Endothelial cell (in vitro differentiated cells): ENCODE results near the gene SLC7A4. TPM values are rescaled to one million over a fixed set of nuclear protein-coding genes. Genes with fewer than 3 reads are reported as not detected.

Experiments
- DNase-seq: peaks from one replicate; pipeline ENCODE4 v3.0.0; 2021; ENCODE audit warnings: low spot score
- H3K27ac Mint-ChIP-seq: one replicate; pipeline ENCODE4 v1.8.0; 2021; ENCODE audit warnings: mixed read lengths, inconsistent platforms; ENCODE audit not compliant: unreplicated experiment
- H3K27me3 Mint-ChIP-seq: one replicate; pipeline ENCODE4 v1.8.0; 2021; ENCODE audit warnings: mild to moderate bottlenecking, moderate library complexity, mixed read lengths, inconsistent platforms; ENCODE audit not compliant: unreplicated experiment
- H3K36me3 Mint-ChIP-seq: one replicate; pipeline ENCODE4 v1.8.0; 2021; ENCODE audit warnings: mild to moderate bottlenecking, low read depth, mixed read lengths, inconsistent platforms; ENCODE audit not compliant: unreplicated experiment
- H3K4me1 Mint-ChIP-seq: one replicate; pipeline ENCODE4 v1.8.0; 2021; ENCODE audit warnings: mild to moderate bottlenecking, mixed read lengths, inconsistent platforms; ENCODE audit not compliant: unreplicated experiment
- H3K4me3 Mint-ChIP-seq: one replicate; pipeline ENCODE4 v1.8.0; 2021; ENCODE audit warnings: mild to moderate bottlenecking, mixed read lengths, inconsistent platforms; ENCODE audit not compliant: unreplicated experiment
- H3K9me3 Mint-ChIP-seq: one replicate; pipeline ENCODE4 v1.8.0; 2021; ENCODE audit warnings: mixed read lengths, inconsistent platforms; ENCODE audit not compliant: unreplicated experiment
- total RNA-seq: library from RNA; stranded (reverse); fragmentation: NEBNext Ultra II Directional; extraction: Animal tissue kit (Norgen Biotek cat#: 25700); gene quantifications from one replicate; pipeline ENCODE4 v1.2.1, GENCODE V29; 2021; ENCODE audit not compliant: unreplicated experiment
- TF ChIP-seq, protein P1 (sequence below): fragments of 200-600 bp; sonication (generic); IDR thresholded peaks from one replicate; pipeline ENCODE4 v1.5.0; 2021; ENCODE audit warnings: antibody characterized with exemption; ENCODE audit not compliant: unreplicated experiment

SLC7A4 gene
- total RNA-seq, 1 donor from 2014 or later, result not detected

DNA sequence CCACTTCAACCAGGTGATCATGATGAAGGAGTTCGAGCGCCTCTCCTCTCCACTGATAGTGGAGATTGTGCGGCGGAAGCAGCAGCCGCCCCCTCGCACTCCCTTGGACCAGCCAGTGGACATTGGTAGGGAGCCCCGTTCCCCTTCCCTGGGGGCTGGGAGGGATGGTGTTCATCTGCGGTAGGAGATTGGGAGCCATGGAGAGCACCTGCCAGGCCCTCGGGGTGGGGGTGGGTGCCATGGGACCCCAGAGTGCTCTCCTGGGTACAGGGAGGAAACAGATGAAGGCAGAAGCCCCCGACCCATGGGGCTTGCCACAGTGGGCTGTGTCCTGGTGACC, 37.5 kb downstream of the SLC7A4 start:
- no peak overlapping the region for H3K27ac Mint-ChIP-seq
- no peaks in the 10 kb centered on the region for H3K4me1 Mint-ChIP-seq
- no peak overlapping the region for H3K4me3 Mint-ChIP-seq
- peaks cover 12% of the 10 kb centered on the region for H3K27me3 Mint-ChIP-seq
- TF ChIP-seq, protein P1, sequence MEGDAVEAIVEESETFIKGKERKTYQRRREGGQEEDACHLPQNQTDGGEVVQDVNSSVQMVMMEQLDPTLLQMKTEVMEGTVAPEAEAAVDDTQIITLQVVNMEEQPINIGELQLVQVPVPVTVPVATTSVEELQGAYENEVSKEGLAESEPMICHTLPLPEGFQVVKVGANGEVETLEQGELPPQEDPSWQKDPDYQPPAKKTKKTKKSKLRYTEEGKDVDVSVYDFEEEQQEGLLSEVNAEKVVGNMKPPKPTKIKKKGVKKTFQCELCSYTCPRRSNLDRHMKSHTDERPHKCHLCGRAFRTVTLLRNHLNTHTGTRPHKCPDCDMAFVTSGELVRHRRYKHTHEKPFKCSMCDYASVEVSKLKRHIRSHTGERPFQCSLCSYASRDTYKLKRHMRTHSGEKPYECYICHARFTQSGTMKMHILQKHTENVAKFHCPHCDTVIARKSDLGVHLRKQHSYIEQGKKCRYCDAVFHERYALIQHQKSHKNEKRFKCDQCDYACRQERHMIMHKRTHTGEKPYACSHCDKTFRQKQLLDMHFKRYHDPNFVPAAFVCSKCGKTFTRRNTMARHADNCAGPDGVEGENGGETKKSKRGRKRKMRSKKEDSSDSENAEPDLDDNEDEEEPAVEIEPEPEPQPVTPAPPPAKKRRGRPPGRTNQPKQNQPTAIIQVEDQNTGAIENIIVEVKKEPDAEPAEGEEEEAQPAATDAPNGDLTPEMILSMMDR, result no peak
- H3K9me3 Mint-ChIP-seq, result no peaks in the 10 kb centered on the region
- H3K36me3 Mint-ChIP-seq, result peaks cover 12% of the 10 kb centered on the region
- DNase-seq, result no peak

DNA sequence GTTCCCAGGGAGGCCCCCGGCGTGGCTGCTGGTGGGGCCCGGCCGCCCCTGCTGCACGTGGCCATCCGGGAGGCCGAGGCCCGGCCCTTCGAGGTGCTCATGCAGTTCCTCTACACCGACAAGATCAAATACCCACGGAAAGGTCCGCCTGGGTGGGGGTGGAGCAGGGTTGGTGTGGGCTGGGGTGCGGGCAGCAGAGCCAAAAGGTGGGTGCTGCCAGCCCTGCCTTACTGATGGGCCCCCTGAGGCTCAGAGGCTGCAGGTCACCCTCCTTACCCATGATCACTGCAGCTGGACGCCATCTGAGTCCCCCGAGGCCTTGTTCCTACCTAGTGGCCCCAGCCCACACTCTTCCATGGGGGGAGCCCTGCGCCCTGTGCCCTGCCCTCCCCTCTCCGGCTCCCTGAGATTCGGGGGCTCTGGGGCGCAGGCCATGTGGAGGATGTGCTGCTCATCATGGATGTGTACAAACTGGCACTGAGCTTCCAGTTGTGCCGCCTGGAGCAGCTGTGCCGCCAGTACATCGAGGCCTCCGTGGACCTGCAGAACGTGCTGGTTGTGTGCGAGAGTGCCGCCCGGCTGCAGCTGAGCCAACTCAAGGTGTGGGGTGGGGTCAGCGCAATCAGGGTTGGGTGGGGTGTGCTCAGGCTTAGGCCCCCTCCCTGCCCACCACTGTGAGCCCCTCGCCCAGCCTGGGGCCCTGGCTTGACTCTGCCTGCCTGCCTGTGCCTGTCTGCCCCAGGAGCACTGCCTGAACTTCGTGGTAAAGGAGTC, 38.0 kb downstream of the SLC7A4 start:
- Mint-ChIP-seq H3K4me1 (no peaks in the 10 kb centered on the region), H3K27ac (no peak overlapping the region), H3K9me3 (no peaks in the 10 kb centered on the region), H3K4me3 (no peak overlapping the region), H3K36me3 (peaks cover 12% of the 10 kb centered on the region), H3K27me3 (peaks cover 12% of the 10 kb centered on the region)
- TF ChIP-seq, protein P1, result no peak
- no peak for DNase-seq

DNA sequence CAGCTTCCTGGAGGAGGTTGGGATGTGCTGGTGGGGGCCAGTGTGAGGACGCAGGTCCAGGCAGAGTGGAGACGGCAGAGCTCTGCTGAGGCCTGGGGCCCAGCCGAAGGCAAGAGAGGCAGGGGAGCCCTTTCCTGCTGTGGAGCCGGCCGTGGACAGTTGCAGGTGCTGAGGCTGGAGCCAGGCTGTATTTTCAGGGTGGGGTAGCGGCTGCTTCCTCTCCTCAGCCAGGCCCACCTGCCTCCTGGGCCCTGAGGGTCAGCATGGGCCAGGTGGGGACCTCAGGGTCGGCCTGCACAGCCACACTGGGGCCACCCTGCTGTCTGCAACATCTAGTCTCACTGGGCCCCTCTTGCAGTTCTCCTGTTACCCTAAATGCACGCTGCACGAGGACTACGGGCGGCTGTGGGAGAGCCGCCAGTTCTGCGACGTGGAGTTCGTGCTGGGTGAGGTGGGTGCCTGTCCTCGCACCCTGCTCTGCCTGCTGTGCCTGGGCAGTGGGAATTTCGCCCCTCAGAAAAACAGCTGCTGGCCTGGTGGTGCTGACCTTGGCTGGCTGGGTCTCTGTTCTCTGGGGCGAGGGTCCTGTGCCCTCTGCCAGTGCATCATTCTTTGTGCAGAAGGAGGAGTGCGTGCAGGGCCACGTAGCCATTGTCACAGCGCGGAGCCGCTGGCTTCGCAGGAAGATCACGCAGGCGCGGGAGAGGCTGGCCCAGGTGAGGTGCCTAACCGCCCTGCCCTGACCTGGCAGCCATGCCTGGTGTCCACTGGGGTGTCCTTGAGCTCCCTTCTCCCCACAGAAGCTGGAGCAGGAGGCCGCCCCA, 38.8 kb downstream of the SLC7A4 start:
- H3K4me1 Mint-ChIP-seq, result no peaks in the 10 kb centered on the region
- no peaks in the 10 kb centered on the region for H3K9me3 Mint-ChIP-seq
- no peak overlapping the region for H3K4me3 Mint-ChIP-seq
- peaks cover 12% of the 10 kb centered on the region for H3K36me3 Mint-ChIP-seq
- peaks cover 12% of the 10 kb centered on the region for H3K27me3 Mint-ChIP-seq
- DNase-seq, result no peak
- H3K27ac Mint-ChIP-seq, result no peak overlapping the region
- TF ChIP-seq, protein P1, result no peak

DNA sequence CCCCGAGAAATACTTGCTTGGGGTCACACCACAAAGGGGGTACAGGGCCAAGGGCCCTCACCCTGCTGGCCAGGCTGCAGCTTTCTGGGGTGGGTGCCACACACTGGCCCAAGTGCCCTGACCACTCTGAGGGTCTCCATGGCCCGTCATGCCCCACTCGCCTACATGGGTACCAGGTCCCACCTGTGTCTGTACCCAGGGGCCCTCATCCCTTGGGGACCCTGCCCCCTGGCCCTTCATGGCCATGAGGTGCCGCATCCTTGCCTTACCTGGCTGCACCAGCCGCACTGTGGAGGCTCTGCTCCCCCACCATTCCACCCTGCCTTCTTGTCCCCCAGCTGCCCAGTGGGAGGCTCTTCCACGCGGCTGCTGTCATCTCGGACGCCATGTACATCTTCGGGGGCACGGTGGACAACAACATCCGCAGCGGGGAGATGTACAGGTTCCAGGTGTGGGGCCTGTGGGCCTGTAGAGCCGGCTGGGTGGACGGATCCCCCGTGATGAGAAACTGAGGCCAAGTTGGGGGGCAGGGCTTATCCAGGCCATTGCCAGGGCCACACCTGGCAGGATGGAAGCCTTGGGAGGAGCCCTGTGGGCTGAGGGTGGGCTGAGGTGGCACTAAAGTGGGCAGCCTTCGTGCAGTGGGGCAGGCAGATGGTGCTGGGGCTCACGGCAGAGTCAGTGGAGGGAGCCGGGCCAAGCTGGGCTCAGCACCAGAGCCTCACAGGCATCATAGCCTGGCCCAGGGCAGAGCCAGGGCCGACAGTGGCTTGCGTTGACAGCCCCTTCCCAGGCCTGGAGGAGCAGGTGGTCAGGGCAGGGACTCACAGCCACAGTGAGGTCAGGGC, 39.7 kb downstream of the SLC7A4 start:
- no peak overlapping the region for H3K27ac Mint-ChIP-seq
- no peaks in the 10 kb centered on the region for H3K4me1 Mint-ChIP-seq
- H3K36me3 Mint-ChIP-seq, result peaks cover 18% of the 10 kb centered on the region
- no peaks in the 10 kb centered on the region for H3K9me3 Mint-ChIP-seq
- TF ChIP-seq, protein P1, result no peak
- no peak for DNase-seq
- H3K4me3 Mint-ChIP-seq, result no peak overlapping the region
- H3K27me3 Mint-ChIP-seq, result peaks cover 10% of the 10 kb centered on the region
